Suprapubic skin (tissue), 4 donors: ENCODE data around the gene CD207.

Experiments
- CTCF ChIP-seq, 2 donors: fragments of 200-600 bp in 1 of 2; fragments of 450-650 bp in 1 of 2; sonication (generic) in 1 of 2; IDR thresholded peaks; one replicate each; pipeline ENCODE4 v1.5.1; 2016 to 2019; ENCODE audit warnings: antibody characterized with exemption in 2 of 2, mild to moderate bottlenecking in 1 of 2, moderate library complexity in 1 of 2
- EP300 ChIP-seq: sonication (generic); formaldehyde crosslinking; IDR thresholded peaks from one replicate; pipeline ENCODE4 v1.6.1; 2017; ENCODE audit warnings: antibody characterized with exemption
- POLR2A ChIP-seq, 2 donors: fragments of 450-650 bp; IDR thresholded peaks; one replicate each; pipeline ENCODE4 v1.6.1; 2017; ENCODE audit warnings: antibody characterized with exemption in 2 of 2, mild to moderate bottlenecking in 2 of 2, moderate library complexity in 2 of 2
- POLR2AphosphoS5 ChIP-seq, 3 donors: sonication (generic); formaldehyde crosslinking; IDR thresholded peaks; one replicate each; pipeline ENCODE4 v1.6.1; 2017; ENCODE audit warnings: antibody characterized with exemption in 3 of 3

GRCh38 chr2:70808983-70809958 lies 26.3 kb downstream of the CD207 start:
- TF ChIP-seq CTCF (IDR thresholded peaks at IDR 0.05) (no peak), POLR2AphosphoS5 (IDR thresholded peaks at IDR 0.05) (no peak), EP300 (no peak), POLR2A (IDR thresholded peaks at IDR 0.05) (no peak)
